Cardiac muscle cell (in vitro differentiated cells and primary cell): Measurements from ENCODE around the gene HDAC4. TPM values are rescaled to one million over a fixed set of nuclear protein-coding genes. Genes with fewer than 3 reads are reported as not detected.

Source experiments
- DNase-seq, 2 donors: peaks; one replicate each; pipeline versions ENCODE4 v3.0.0 to v3.0.0-alpha.2; 2010 to 2017; ENCODE audit warnings: low read depth in 1 of 2, low spot score in 1 of 2
- H3K27ac ChIP-seq: fragments of 200-600 bp; sonication (generic); 2 replicates; pipeline ENCODE4 v1.5.1; 2016
- H3K27me3 ChIP-seq: fragments of 200-600 bp; sonication (generic); 2 replicates; pipeline ENCODE4 v1.6.0; 2016; ENCODE audit warnings: control low read depth
- H3K36me3 ChIP-seq: fragments of 200-600 bp; sonication (generic); 2 replicates; pipeline ENCODE4 v1.5.1; 2016; ENCODE audit warnings: control low read depth
- H3K4me1 ChIP-seq: fragments of 200-600 bp; sonication (generic); 2 replicates; pipeline ENCODE4 v1.8.1; 2017; ENCODE audit warnings: low read depth, mild to moderate bottlenecking, mixed run types
- H3K4me3 ChIP-seq: fragments of 200-600 bp; sonication (generic); 2 replicates; pipeline ENCODE4 v1.5.1; 2016; ENCODE audit warnings: mild to moderate bottlenecking
- H3K9me3 ChIP-seq: fragments of 200-600 bp; sonication (generic); 2 replicates; pipeline ENCODE4 v1.5.1; 2017; ENCODE audit warnings: low read depth, mild to moderate bottlenecking, control low read depth
- CTCF ChIP-seq: IDR thresholded peaks from 2 replicates; pipeline ENCODE4 v1.5.1; 2012; ENCODE audit warnings: low read depth, mild to moderate bottlenecking, low read length
- polyA plus RNA-seq: library from polyadenylated mRNA; unstranded; fragments of >200 nt; fragmentation: Nextera tagmentation; extraction: Ambion mirVana; gene quantifications from 2 replicates; pipeline ENCODE4 v1.2.1, GENCODE V29; 2016
- total RNA-seq: library from RNA; depleted of rRNA; stranded (reverse); fragments of >200 nt; gene quantifications from 2 replicates; pipeline ENCODE4 v1.2.3, GENCODE V29; 2016

HDAC4 gene
- total and polyA plus RNA-seq, 2 experiments from 2014 or later = 7.0 to 41.6 TPM

DNA sequence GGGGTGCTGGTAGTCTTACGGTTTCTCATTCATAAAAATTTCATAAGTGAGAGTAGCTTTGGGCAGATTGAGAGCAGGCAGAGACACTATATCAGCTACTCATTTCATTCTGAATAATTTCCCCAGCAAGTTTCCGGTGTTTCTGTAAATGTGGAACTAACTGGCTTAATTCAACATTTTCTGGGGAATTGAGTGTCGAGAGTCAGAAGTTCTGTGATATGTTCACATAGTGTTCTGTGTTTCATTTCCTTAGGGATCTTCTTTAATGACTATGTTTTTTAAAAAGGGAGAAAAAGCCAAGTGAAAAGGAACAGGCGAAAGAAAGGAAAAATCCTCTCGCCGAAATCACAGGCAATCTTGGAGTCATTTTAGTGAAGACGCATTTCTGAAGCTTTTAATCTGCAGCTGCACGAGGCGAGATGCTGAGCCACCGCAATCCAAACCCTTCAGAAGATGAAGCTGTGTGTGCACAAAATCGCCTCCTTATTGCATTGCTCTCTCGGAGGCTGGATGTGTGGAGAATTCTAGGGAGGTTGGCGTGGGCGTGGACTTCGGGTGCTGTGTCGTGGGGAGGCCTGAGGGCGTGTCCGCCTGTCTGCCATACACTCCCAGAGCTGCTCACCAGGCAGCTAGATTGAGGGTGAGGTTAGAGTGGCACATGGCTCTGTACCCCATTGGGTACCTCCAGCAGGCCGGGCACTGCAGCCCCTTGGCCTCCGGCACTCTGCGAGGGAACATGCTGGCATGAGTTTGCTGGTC is 38.4 kb upstream of the HDAC4 start:
- Histone ChIP-seq H3K36me3 (no peaks in the 10 kb centered on the region), H3K27me3 (no peaks in the 10 kb centered on the region), H3K4me1 (no peaks in the 10 kb centered on the region), H3K9me3 (no peaks in the 10 kb centered on the region), H3K4me3 (no peak overlapping the region), H3K27ac (no peak overlapping the region)
- DNase-seq = no peak
- no peak for TF ChIP-seq CTCF

GRCh38 chr2:239438368-239438767 is 37.5 kb upstream of the HDAC4 start:
- TF ChIP-seq CTCF = no peak
- H3K4me1 ChIP-seq = no peaks in the 10 kb centered on the region

GRCh38 chr2:239436669-239437335 is 36.0 kb upstream of the HDAC4 start:
- Histone ChIP-seq H3K4me3 (no peak overlapping the region), H3K9me3 (no peaks in the 10 kb centered on the region), H3K27ac (no peak overlapping the region), H3K36me3 (no peaks in the 10 kb centered on the region), H3K27me3 (no peaks in the 10 kb centered on the region), H3K4me1 (no peaks in the 10 kb centered on the region)
- DNase-seq = no peak
- TF ChIP-seq CTCF = no peak

More at GRCh38 chr2:239438368-239438767, 37.5 kb upstream of the HDAC4 start:
- no peak overlapping the region for H3K27ac ChIP-seq
- no peaks in the 10 kb centered on the region for H3K27me3 ChIP-seq
- no peaks in the 10 kb centered on the region for H3K36me3 ChIP-seq
- no peak for DNase-seq
- no peaks in the 10 kb centered on the region for H3K9me3 ChIP-seq
- no peak overlapping the region for H3K4me3 ChIP-seq

GRCh38 chr2:239436076-239436475 is 35.3 kb upstream of the HDAC4 start:
- no peak for TF ChIP-seq CTCF
- DNase-seq = no peak
- Histone ChIP-seq H3K9me3 (no peaks in the 10 kb centered on the region), H3K4me1 (no peaks in the 10 kb centered on the region), H3K36me3 (no peaks in the 10 kb centered on the region), H3K27me3 (no peaks in the 10 kb centered on the region), H3K27ac (no peak overlapping the region), H3K4me3 (no peak overlapping the region)

- H3K4me1 ChIP-seq = no peaks in the 10 kb centered on the region
- DNase-seq = no peak
- no peaks in the 10 kb centered on the region for H3K27me3 ChIP-seq
- H3K36me3 ChIP-seq = no peaks in the 10 kb centered on the region
- TF ChIP-seq CTCF = no peak
- H3K27ac ChIP-seq = no peak overlapping the region
- H3K4me3 ChIP-seq = no peak overlapping the region
- H3K9me3 ChIP-seq = no peaks in the 10 kb centered on the region
Observed at GRCh38 chr2:239433777-239434403, 33.1 kb upstream of the HDAC4 start.
